Subcutaneous adipose tissue (tissue), 4 donors: ENCODE measurements around the gene LSM14A. TPM values are rescaled to one million over a fixed set of nuclear protein-coding genes. Genes with fewer than 3 reads are reported as not detected.

Experiments used
- CTCF ChIP-seq: fragments of 450-650 bp; IDR thresholded peaks from one replicate; pipeline ENCODE4 v1.5.1; 2016; ENCODE audit warnings: low read depth, mild to moderate bottlenecking, control low read depth, antibody characterized with exemption, moderate library complexity
- total RNA-seq, 4 donors: library from RNA; depleted of rRNA; stranded (reverse); fragments of >200 nt; gene quantifications; one replicate each; pipeline ENCODE4 v1.1.0, GENCODE V29; 2016

LSM14A gene
- total RNA-seq, 4 donors from 2014 or later, result 60.9 to 113 (median 89.1) TPM

- no peak for TF ChIP-seq CTCF
Observed at GRCh38 chr19:34274284-34274826, 102.1 kb downstream of the LSM14A start.

- no peak for TF ChIP-seq CTCF
Observed at GRCh38 chr19:34274827-34275625, 102.7 kb downstream of the LSM14A start.

- TF ChIP-seq CTCF, result no peak
Observed at GRCh38 chr19:34275705-34276104, 103.4 kb downstream of the LSM14A start.

GRCh38 chr19:34276614-34277013 is 104.3 kb downstream of the LSM14A start:
- no peak for TF ChIP-seq CTCF

GRCh38 chr19:34277244-34277643 is 104.9 kb downstream of the LSM14A start:
- TF ChIP-seq CTCF, result no peak

GRCh38 chr19:34278783-34279182 is 106.5 kb downstream of the LSM14A start:
- no peak for TF ChIP-seq CTCF

Other genes with a start within 250 kb of the LSM14A start
- 10 to 100 TPM; 20.9 to 49.7 (median 36.0) TPM for gene GARRE1, start 82.0 kb downstream of the LSM14A start, total RNA-seq
- 100 to 1,000 TPM in 3 of 4 donors, 10 to 100 TPM in 1; 88.1 to 324 (median 150) TPM for gene GPI, start 192.7 kb downstream of the LSM14A start, total RNA-seq
- gene PDCD2L, start 231.9 kb downstream of the LSM14A start, total RNA-seq, result 10 to 100 TPM in 2 of 4 donors, 1 to 10 TPM in 2; 7.9 to 13.6 (median 10.4) TPM